Skeletal muscle tissue (tissue), 4 donors: Measurements from ENCODE around the gene WRNIP1. TPM values are rescaled to one million over a fixed set of nuclear protein-coding genes. Genes with fewer than 3 reads are reported as not detected.

ENCODE experiments used
- H3K27ac ChIP-seq: one replicate; pipeline ENCODE4 v1.7.0; 2013; ENCODE audit warnings: mild to moderate bottlenecking, low read depth, low read length, inconsistent platforms
- H3K27me3 ChIP-seq, 3 donors: one replicate each; pipeline ENCODE4 v1.7.0; 2013; ENCODE audit warnings: low read length in 3 of 3; ENCODE audit not compliant: control insufficient read depth in 3 of 3, insufficient read depth in 3 of 3
- H3K36me3 ChIP-seq, 3 donors: one replicate each; pipeline ENCODE4 v1.7.0; 2013; ENCODE audit warnings: low read length in 3 of 3; ENCODE audit not compliant: control insufficient read depth in 3 of 3, insufficient read depth in 3 of 3
- H3K4me1 ChIP-seq, 3 donors: one replicate each; pipeline ENCODE4 v1.7.0; 2013; ENCODE audit warnings: low read length in 3 of 3, mild to moderate bottlenecking in 3 of 3; ENCODE audit not compliant: control insufficient read depth in 3 of 3, insufficient read depth in 3 of 3
- H3K4me3 ChIP-seq, 3 donors: one replicate each; pipeline ENCODE4 v1.7.0; 2013; ENCODE audit warnings: low read length in 3 of 3
- H3K9ac ChIP-seq, 3 donors: one replicate each; pipeline ENCODE4 v1.7.0; 2013; ENCODE audit warnings: low read length in 3 of 3, mild to moderate bottlenecking in 3 of 3, moderate library complexity in 2 of 3, low read depth in 1 of 3
- H3K9me3 ChIP-seq, 3 donors: one replicate each; pipeline ENCODE4 v1.7.0; 2013; ENCODE audit warnings: low read length in 3 of 3; ENCODE audit not compliant: control insufficient read depth in 3 of 3
- total RNA-seq: library from RNA; depleted of rRNA; stranded (reverse); fragments of >200 nt; gene quantifications from one replicate; pipeline ENCODE4 v1.2.3, GENCODE V29; 2014
- donor health status: Osteomylitis.

WRNIP1 gene
- total RNA-seq, 1 donor from 2014 or later, result 27.7 TPM

- H3K36me3 ChIP-seq, result no peaks in the 10 kb centered on the region
- H3K9me3 ChIP-seq, result no peaks in the 10 kb centered on the region
- H3K4me3 ChIP-seq, result no peak overlapping the region
- H3K27me3 ChIP-seq, result no peaks in the 10 kb centered on the region
- peaks cover 3 to 6% (median 4%) of the 10 kb centered on the region in 3 donors for H3K4me1 ChIP-seq
- no peak overlapping the region for H3K27ac ChIP-seq
- H3K9ac ChIP-seq, result no peak overlapping the region
Observed at GRCh38 chr6:2810092-2810671, 45.0 kb downstream of the WRNIP1 start.

GRCh38 chr6:2812695-2813094 lies 47.5 kb downstream of the WRNIP1 start:
- Histone ChIP-seq H3K27me3 (no peaks in the 10 kb centered on the region), H3K4me1 (peaks cover 0 to 2% (median under 1%) of the 10 kb centered on the region in 3 donors), H3K4me3 (no peak overlapping the region), H3K9me3 (peaks cover 0 to 3% (median 0%) of the 10 kb centered on the region in 3 donors), H3K9ac (no peak overlapping the region), H3K36me3 (no peaks in the 10 kb centered on the region), H3K27ac (no peak overlapping the region)

- Histone ChIP-seq H3K4me3 (no peak overlapping the region), H3K9ac (no peak overlapping the region), H3K36me3 (no peaks in the 10 kb centered on the region), H3K27ac (no peak overlapping the region), H3K9me3 (peaks cover 0 to 3% (median 0%) of the 10 kb centered on the region in 3 donors), H3K27me3 (no peaks in the 10 kb centered on the region), H3K4me1 (peaks cover 6 to 17% (median 7%) of the 10 kb centered on the region in 3 donors)
Observed at GRCh38 chr6:2816158-2816557, 51.0 kb downstream of the WRNIP1 start.

- H3K9ac ChIP-seq, result no peak overlapping the region
Observed at GRCh38 chr6:2817903-2818443, 52.8 kb downstream of the WRNIP1 start.

GRCh38 chr6:2818593-2818992 lies 53.4 kb downstream of the WRNIP1 start:
- Histone ChIP-seq H3K4me3 (no peak overlapping the region), H3K9me3 (peaks cover 0 to 3% (median 0%) of the 10 kb centered on the region in 3 donors), H3K36me3 (no peaks in the 10 kb centered on the region), H3K27ac (peak overlapping the region; percentile 32), H3K27me3 (no peaks in the 10 kb centered on the region), H3K9ac (no peak overlapping the region), H3K4me1 (peaks cover 7 to 21% (median 12%) of the 10 kb centered on the region in 3 donors)

More at GRCh38 chr6:2817903-2818443, 52.8 kb downstream of the WRNIP1 start:
- Histone ChIP-seq H3K27me3 (no peaks in the 10 kb centered on the region), H3K36me3 (no peaks in the 10 kb centered on the region), H3K9me3 (peaks cover 0 to 3% (median 0%) of the 10 kb centered on the region in 3 donors), H3K27ac (peak overlapping the region; percentile 32), H3K4me3 (no peak overlapping the region), H3K4me1 (peaks cover 6 to 18% (median 7%) of the 10 kb centered on the region in 3 donors)

- H3K27ac ChIP-seq, result peak overlapping the region; percentile 16
- H3K4me3 ChIP-seq, result no peak overlapping the region
- H3K36me3 ChIP-seq, result no peaks in the 10 kb centered on the region
- peaks cover 7 to 21% (median 14%) of the 10 kb centered on the region in 3 donors for H3K4me1 ChIP-seq
- H3K9ac ChIP-seq, result no peak overlapping the region
- peaks cover 0 to 3% (median 0%) of the 10 kb centered on the region in 3 donors for H3K9me3 ChIP-seq
- H3K27me3 ChIP-seq, result no peaks in the 10 kb centered on the region
Observed at GRCh38 chr6:2819115-2819514, 53.9 kb downstream of the WRNIP1 start.

GRCh38 chr6:2819978-2820377 lies 54.8 kb downstream of the WRNIP1 start:
- H3K27ac ChIP-seq, result no peak overlapping the region

GRCh38 chr6:2820415-2820814 lies 55.2 kb downstream of the WRNIP1 start:
- Histone ChIP-seq H3K9ac (no peak overlapping the region), H3K27ac (no peak overlapping the region), H3K36me3 (no peaks in the 10 kb centered on the region), H3K4me3 (no peak overlapping the region), H3K9me3 (peaks cover 0 to 3% (median 0%) of the 10 kb centered on the region in 3 donors), H3K27me3 (no peaks in the 10 kb centered on the region), H3K4me1 (peaks cover 7 to 21% (median 14%) of the 10 kb centered on the region in 3 donors)

More at GRCh38 chr6:2819978-2820377, 54.8 kb downstream of the WRNIP1 start:
- no peaks in the 10 kb centered on the region for H3K27me3 ChIP-seq
- H3K4me1 ChIP-seq, result peaks cover 7 to 21% (median 14%) of the 10 kb centered on the region in 3 donors
- no peak overlapping the region for H3K4me3 ChIP-seq
- H3K9me3 ChIP-seq, result peaks cover 0 to 3% (median 0%) of the 10 kb centered on the region in 3 donors
- H3K9ac ChIP-seq, result no peak overlapping the region
- no peaks in the 10 kb centered on the region for H3K36me3 ChIP-seq

GRCh38 chr6:2821554-2821953 lies 56.4 kb downstream of the WRNIP1 start:
- no peak overlapping the region for H3K9ac ChIP-seq
- H3K27me3 ChIP-seq, result no peaks in the 10 kb centered on the region
- H3K36me3 ChIP-seq, result no peaks in the 10 kb centered on the region
- H3K4me3 ChIP-seq, result no peak overlapping the region
- no peaks in the 10 kb centered on the region for H3K9me3 ChIP-seq
- peaks cover 7 to 21% (median 14%) of the 10 kb centered on the region in 3 donors for H3K4me1 ChIP-seq
- no peak overlapping the region for H3K27ac ChIP-seq

- H3K4me3 ChIP-seq, result no peak overlapping the region
- no peak overlapping the region for H3K9ac ChIP-seq
- H3K4me1 ChIP-seq, result peaks cover 7 to 14% (median 14%) of the 10 kb centered on the region in 3 donors
- no peaks in the 10 kb centered on the region for H3K36me3 ChIP-seq
- no peaks in the 10 kb centered on the region for H3K27me3 ChIP-seq
- no peak overlapping the region for H3K27ac ChIP-seq
- H3K9me3 ChIP-seq, result no peaks in the 10 kb centered on the region
Observed at GRCh38 chr6:2823104-2823850, 58.1 kb downstream of the WRNIP1 start.
